ENCODE data around the gene DLGAP4. TPM values are rescaled to one million over a fixed set of nuclear protein-coding genes. Genes with fewer than 3 reads are reported as not detected.

DLGAP4 gene
- polyA plus RNA-seq, 1 of the 3 experiments (the other 2 are of a cell fraction), result 31.2 TPM

DNA sequence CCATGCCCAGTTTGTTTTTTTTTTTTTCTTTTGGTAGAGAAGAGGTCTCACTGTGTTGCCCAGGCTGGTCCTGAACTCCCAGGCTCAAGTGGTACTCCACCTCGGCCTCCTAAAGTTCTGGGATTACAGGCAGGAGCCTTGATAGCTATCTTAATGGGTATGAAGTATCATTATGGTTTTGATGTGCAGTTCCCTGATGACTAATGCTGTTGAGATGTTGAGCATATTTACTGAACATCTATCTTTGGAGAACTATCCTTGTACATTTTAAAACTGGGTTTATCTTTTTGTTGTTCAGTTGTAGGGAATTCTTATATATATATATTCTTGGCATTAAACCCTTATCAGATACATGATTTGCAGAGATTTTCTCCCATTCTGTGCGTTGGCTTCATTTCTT, 213.8 kb downstream of the DLGAP4 start:
- Histone ChIP-seq H3K79me2 (ENCODE audit: insufficient read depth) (peaks cover 87% of the 10 kb centered on the region), H3K36me3 (replicated peaks in 1 of 2; ENCODE audit: control insufficient read depth in 1 of 2, insufficient read depth in 2 of 2, low read length in 1 of 2) (peaks cover 10 to 58% of the 10 kb centered on the region in 2 experiments)
- POLR2A ChIA-PET, result no interaction called here

More for the DNA sequence above, 213.8 kb downstream of the DLGAP4 start:
- Histone ChIP-seq H3K4me3 (ENCODE audit: low read depth in 2 of 2, low read length in 1 of 2) (no peak overlapping the region), H2AFZ (ENCODE audit: low read depth) (no peak overlapping the region), H3K4me2 (0 out of 2 replicates have a peak overlapping the region, but pooled peaks have one; percentile 34), H3F3A (replicated peaks; ENCODE audit: insufficient read depth) (peaks cover 30% of the 10 kb centered on the region), H3K9me2 (no peaks in the 10 kb centered on the region), H3K9me3 (no peaks in the 10 kb centered on the region), H3K4me1 (ENCODE audit: control insufficient read depth in 1 of 2, insufficient read depth in 2 of 2, low read depth in 1 of 2, low read length in 1 of 2) (peaks cover 9 to 30% of the 10 kb centered on the region in 2 experiments), H3K9ac (no peak overlapping the region), H3K27ac (ENCODE audit: low read depth in 2 of 2, low read length in 1 of 2) (peak overlapping the region in 1 of 2 experiments; percentile 51; a peak in 2 of 4 replicates), H3K27me3 (ENCODE audit: insufficient read depth) (no peaks in the 10 kb centered on the region), H4K20me1 (ENCODE audit: insufficient read depth) (peaks cover 66% of the 10 kb centered on the region)
- TF ChIP-seq MEF2A (IDR thresholded peaks at IDR 0.05; ENCODE audit: borderline replicate concordance, low read depth) (no peak), SMC3 (IDR thresholded peaks at IDR 0.05; ENCODE audit: low read depth, low read length) (no peak), MXI1 (IDR thresholded peaks at IDR 0.05; ENCODE audit: low read depth, low read length) (no peak), FOXM1 (IDR thresholded peaks at IDR 0.05; ENCODE audit: low read depth) (no peak), TCF12 (IDR thresholded peaks at IDR 0.05) (peak; percentile 47), SIN3A (IDR thresholded peaks at IDR 0.05; ENCODE audit: borderline replicate concordance, low read depth, low read length) (no peak), GABPA (IDR thresholded peaks at IDR 0.05; ENCODE audit: low read depth) (no peak), RXRA (IDR thresholded peaks at IDR 0.05; ENCODE audit: borderline replicate concordance, low read depth) (no peak), TEAD4 (IDR thresholded peaks at IDR 0.05; ENCODE audit: borderline replicate concordance, insufficient read depth) (no peak), JUND (IDR thresholded peaks at IDR 0.05) (peak; percentile 69), RAD21 (IDR thresholded peaks at IDR 0.05; ENCODE audit: low read length) (no peak), YY1 (IDR thresholded peaks at IDR 0.05; ENCODE audit: low read depth) (no peak), FOSL2 (IDR thresholded peaks at IDR 0.05; ENCODE audit: borderline replicate concordance, low read depth) (peak; percentile 53; the same call in 1 of the 2 replicates), EP300 (IDR thresholded peaks at IDR 0.05; ENCODE audit: borderline replicate concordance in 1 of 2, low read depth in 1 of 2, low read length in 1 of 2) (peak in 1 of 2 experiments; percentile 18; a peak in 1 of 4 replicates), NRF1 (IDR thresholded peaks at IDR 0.05; ENCODE audit: low read depth, low read length) (no peak), RCOR1 (IDR thresholded peaks at IDR 0.05; ENCODE audit: low read length) (no peak), NFIC (IDR thresholded peaks at IDR 0.05; ENCODE audit: borderline replicate concordance) (no peak), GATA2 (CRISPR knock-in tag; IDR thresholded peaks at IDR 0.05) (no peak)
- TF ChIP-seq, protein P1, sequence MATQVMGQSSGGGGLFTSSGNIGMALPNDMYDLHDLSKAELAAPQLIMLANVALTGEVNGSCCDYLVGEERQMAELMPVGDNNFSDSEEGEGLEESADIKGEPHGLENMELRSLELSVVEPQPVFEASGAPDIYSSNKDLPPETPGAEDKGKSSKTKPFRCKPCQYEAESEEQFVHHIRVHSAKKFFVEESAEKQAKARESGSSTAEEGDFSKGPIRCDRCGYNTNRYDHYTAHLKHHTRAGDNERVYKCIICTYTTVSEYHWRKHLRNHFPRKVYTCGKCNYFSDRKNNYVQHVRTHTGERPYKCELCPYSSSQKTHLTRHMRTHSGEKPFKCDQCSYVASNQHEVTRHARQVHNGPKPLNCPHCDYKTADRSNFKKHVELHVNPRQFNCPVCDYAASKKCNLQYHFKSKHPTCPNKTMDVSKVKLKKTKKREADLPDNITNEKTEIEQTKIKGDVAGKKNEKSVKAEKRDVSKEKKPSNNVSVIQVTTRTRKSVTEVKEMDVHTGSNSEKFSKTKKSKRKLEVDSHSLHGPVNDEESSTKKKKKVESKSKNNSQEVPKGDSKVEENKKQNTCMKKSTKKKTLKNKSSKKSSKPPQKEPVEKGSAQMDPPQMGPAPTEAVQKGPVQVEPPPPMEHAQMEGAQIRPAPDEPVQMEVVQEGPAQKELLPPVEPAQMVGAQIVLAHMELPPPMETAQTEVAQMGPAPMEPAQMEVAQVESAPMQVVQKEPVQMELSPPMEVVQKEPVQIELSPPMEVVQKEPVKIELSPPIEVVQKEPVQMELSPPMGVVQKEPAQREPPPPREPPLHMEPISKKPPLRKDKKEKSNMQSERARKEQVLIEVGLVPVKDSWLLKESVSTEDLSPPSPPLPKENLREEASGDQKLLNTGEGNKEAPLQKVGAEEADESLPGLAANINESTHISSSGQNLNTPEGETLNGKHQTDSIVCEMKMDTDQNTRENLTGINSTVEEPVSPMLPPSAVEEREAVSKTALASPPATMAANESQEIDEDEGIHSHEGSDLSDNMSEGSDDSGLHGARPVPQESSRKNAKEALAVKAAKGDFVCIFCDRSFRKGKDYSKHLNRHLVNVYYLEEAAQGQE (IDR thresholded peaks at IDR 0.05; ENCODE audit: low read depth, low read length), result no peak
- TF ChIP-seq, protein P2, sequence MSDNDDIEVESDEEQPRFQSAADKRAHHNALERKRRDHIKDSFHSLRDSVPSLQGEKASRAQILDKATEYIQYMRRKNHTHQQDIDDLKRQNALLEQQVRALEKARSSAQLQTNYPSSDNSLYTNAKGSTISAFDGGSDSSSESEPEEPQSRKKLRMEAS (IDR thresholded peaks at IDR 0.05; ENCODE audit: low read depth), result no peak
- TF ChIP-seq, protein P3, sequence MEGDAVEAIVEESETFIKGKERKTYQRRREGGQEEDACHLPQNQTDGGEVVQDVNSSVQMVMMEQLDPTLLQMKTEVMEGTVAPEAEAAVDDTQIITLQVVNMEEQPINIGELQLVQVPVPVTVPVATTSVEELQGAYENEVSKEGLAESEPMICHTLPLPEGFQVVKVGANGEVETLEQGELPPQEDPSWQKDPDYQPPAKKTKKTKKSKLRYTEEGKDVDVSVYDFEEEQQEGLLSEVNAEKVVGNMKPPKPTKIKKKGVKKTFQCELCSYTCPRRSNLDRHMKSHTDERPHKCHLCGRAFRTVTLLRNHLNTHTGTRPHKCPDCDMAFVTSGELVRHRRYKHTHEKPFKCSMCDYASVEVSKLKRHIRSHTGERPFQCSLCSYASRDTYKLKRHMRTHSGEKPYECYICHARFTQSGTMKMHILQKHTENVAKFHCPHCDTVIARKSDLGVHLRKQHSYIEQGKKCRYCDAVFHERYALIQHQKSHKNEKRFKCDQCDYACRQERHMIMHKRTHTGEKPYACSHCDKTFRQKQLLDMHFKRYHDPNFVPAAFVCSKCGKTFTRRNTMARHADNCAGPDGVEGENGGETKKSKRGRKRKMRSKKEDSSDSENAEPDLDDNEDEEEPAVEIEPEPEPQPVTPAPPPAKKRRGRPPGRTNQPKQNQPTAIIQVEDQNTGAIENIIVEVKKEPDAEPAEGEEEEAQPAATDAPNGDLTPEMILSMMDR (IDR thresholded peaks at IDR 0.05), result no peak
- TF ChIP-seq, protein P4, sequence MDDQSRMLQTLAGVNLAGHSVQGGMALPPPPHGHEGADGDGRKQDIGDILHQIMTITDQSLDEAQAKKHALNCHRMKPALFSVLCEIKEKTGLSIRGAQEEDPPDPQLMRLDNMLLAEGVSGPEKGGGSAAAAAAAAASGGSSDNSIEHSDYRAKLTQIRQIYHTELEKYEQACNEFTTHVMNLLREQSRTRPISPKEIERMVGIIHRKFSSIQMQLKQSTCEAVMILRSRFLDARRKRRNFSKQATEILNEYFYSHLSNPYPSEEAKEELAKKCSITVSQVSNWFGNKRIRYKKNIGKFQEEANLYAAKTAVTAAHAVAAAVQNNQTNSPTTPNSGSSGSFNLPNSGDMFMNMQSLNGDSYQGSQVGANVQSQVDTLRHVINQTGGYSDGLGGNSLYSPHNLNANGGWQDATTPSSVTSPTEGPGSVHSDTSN (IDR thresholded peaks at IDR 0.05), result peak; percentile 51
- TF ChIP-seq, protein P5, sequence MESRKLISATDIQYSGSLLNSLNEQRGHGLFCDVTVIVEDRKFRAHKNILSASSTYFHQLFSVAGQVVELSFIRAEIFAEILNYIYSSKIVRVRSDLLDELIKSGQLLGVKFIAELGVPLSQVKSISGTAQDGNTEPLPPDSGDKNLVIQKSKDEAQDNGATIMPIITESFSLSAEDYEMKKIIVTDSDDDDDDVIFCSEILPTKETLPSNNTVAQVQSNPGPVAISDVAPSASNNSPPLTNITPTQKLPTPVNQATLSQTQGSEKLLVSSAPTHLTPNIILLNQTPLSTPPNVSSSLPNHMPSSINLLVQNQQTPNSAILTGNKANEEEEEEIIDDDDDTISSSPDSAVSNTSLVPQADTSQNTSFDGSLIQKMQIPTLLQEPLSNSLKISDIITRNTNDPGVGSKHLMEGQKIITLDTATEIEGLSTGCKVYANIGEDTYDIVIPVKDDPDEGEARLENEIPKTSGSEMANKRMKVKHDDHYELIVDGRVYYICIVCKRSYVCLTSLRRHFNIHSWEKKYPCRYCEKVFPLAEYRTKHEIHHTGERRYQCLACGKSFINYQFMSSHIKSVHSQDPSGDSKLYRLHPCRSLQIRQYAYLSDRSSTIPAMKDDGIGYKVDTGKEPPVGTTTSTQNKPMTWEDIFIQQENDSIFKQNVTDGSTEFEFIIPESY (IDR thresholded peaks at IDR 0.05; ENCODE audit: borderline replicate concordance, low read depth), result no peak
- 64% methylated on average over 2 of the region's 2 CpGs for WGBS (ENCODE audit: low lambda C conversion rate)
- DNase-seq, result no peak
- CTCF ChIA-PET, result interaction anchor here (2.0 to 2.7 kb wide), 2 partner anchors 14 to 81 kb away, joined by 4 to 8 read pairs; no protein-coding TSS in a partner anchor

Measured in SK-N-SH (cell line).